HepG2 (cell line): ENCODE data around the gene SH2B2. TPM values are rescaled to one million over a fixed set of nuclear protein-coding genes. Genes with fewer than 3 reads are reported as not detected.
A peak's percentile ranks its signal among the peaks of the same experiment; 100 is the strongest.

Experiments used
- CEBPB ChIP-seq: IDR thresholded peaks from 2 replicates; pipeline ENCODE4 v1.6.1; 2011; ENCODE audit warnings: low read depth, low read length, improper control_type of control experiment, borderline replicate concordance
- GMEB1 ChIP-seq: sonication (generic); formaldehyde crosslinking; IDR thresholded peaks from 2 replicates; pipeline ENCODE4 v1.5.1; 2020; ENCODE audit warnings: missing genetic modification reagents, mild to moderate bottlenecking, borderline replicate concordance
- GTF3A ChIP-seq: sonication (generic); formaldehyde crosslinking; conservative IDR thresholded peaks from 2 replicates; pipeline ENCODE4 v1.4.0; 2020; ENCODE audit warnings: mild to moderate bottlenecking, missing genetic modification reagents
- HNRNPLL ChIP-seq: fragments of 200-400 bp; formaldehyde crosslinking; IDR thresholded peaks from 2 replicates; pipeline ENCODE4 v1.6.1; 2017; ENCODE audit warnings: mild to moderate bottlenecking, low read depth, low read length; ENCODE audit not compliant: poor library complexity, severe bottlenecking
- ISX ChIP-seq: sonication (generic); formaldehyde crosslinking; conservative IDR thresholded peaks from 2 replicates; pipeline ENCODE4 v1.5.0; 2020; ENCODE audit warnings: missing genetic modification reagents
- KMT2A ChIP-seq: sonication (generic); formaldehyde crosslinking; IDR thresholded peaks from 2 replicates; pipeline ENCODE4 v1.4.0; 2020; ENCODE audit warnings: missing genetic modification reagents
- MAX ChIP-seq: IDR thresholded peaks from 2 replicates; pipeline ENCODE4 v1.6.1; 2012; ENCODE audit warnings: inconsistent platforms
- MYPOP ChIP-seq: sonication (generic); formaldehyde crosslinking; IDR thresholded peaks from 2 replicates; pipeline ENCODE4 v1.8.1; 2023; ENCODE audit warnings: mild to moderate bottlenecking, moderate library complexity, missing genetic modification reagents
- PHF21A ChIP-seq: sonication (generic); formaldehyde crosslinking; IDR thresholded peaks from 2 replicates; pipeline ENCODE4 v1.5.0; 2020; ENCODE audit warnings: mild to moderate bottlenecking, missing genetic modification reagents
- PHF8 ChIP-seq: sonication (generic); formaldehyde crosslinking; IDR thresholded peaks from 2 replicates; pipeline ENCODE4 v1.5.0; 2020; ENCODE audit warnings: missing genetic modification reagents
- RFXANK ChIP-seq: IDR thresholded peaks from 2 replicates; pipeline ENCODE4 v1.6.1; 2016
- SRY ChIP-seq: sonication (generic); formaldehyde crosslinking; IDR thresholded peaks from 2 replicates; pipeline ENCODE4 v1.8.0; 2022; ENCODE audit warnings: mild to moderate bottlenecking, missing genetic modification reagents
- YY1 ChIP-seq: IDR thresholded peaks from 2 replicates; pipeline ENCODE4 v1.6.1; 2011; ENCODE audit warnings: low read length, low read depth, moderate library complexity, mild to moderate bottlenecking; ENCODE audit not compliant: insufficient read depth, insufficient replicate concordance
- ZFP62 ChIP-seq: sonication (generic); formaldehyde crosslinking; IDR thresholded peaks from 2 replicates; pipeline ENCODE4 v1.4.0; 2020; ENCODE audit warnings: missing genetic modification reagents
- ZFX ChIP-seq: sonication (generic); formaldehyde crosslinking; IDR thresholded peaks from 2 replicates; pipeline ENCODE4 v1.4.0; 2020; ENCODE audit warnings: mild to moderate bottlenecking, low read depth, missing genetic modification reagents, moderate library complexity
- ZIK1 ChIP-seq: sonication (generic); formaldehyde crosslinking; IDR thresholded peaks from 2 replicates; pipeline ENCODE4 v1.5.0; 2020; ENCODE audit warnings: mild to moderate bottlenecking, low read depth, missing genetic modification reagents, borderline replicate concordance
- ZNF235 ChIP-seq: sonication (generic); formaldehyde crosslinking; IDR thresholded peaks from 2 replicates; pipeline ENCODE4 v1.8.1; 2023; ENCODE audit warnings: mild to moderate bottlenecking, missing genetic modification reagents, borderline replicate concordance
- ZNF34 ChIP-seq: sonication (generic); formaldehyde crosslinking; IDR thresholded peaks from 2 replicates; pipeline ENCODE4 v1.4.0; 2020; ENCODE audit warnings: mild to moderate bottlenecking, missing genetic modification reagents, borderline replicate concordance
- polyA plus RNA-seq, 8 experiments: library from polyadenylated mRNA; depleted of rRNA in 3 of 8; stranded (reverse) in 7 of 8; unstranded in 1 of 8; fragments of >200 nt; fragmentation: Illumina TruSeq in 4 of 8; extraction: Trizol in 4 of 8; gene quantifications; 2 replicates each; pipeline versions ENCODE4 v1.2.1 to v1.2.3, GENCODE V29; 2011 to 2016; ENCODE audit warnings: low read depth in 4 of 8, missing spikeins in 1 of 8, mixed read lengths in 1 of 8; ENCODE audit not compliant: insufficient read depth in 1 of 8
- total RNA-seq, 5 experiments: library from RNA; depleted of rRNA; stranded (reverse); fragments of >200 nt; fragmentation: Illumina TruSeq; extraction: Trizol; gene quantifications; 2 replicates each; pipeline ENCODE4 v1.2.3, GENCODE V29; 2016; ENCODE audit warnings: low read depth in 1 of 5
- TF ChIP-seq, protein P1 (sequence below): sonication (generic); formaldehyde crosslinking; IDR thresholded peaks from 2 replicates; pipeline ENCODE4 v1.4.0; 2020; ENCODE audit warnings: mild to moderate bottlenecking, missing genetic modification reagents
- TF ChIP-seq, protein P2 (sequence below): sonication (generic); formaldehyde crosslinking; IDR thresholded peaks from 2 replicates; pipeline ENCODE4 v1.5.0; 2020; ENCODE audit warnings: missing genetic modification reagents, mild to moderate bottlenecking, borderline replicate concordance
- TF ChIP-seq, protein P3 (sequence below): sonication (generic); formaldehyde crosslinking; IDR thresholded peaks from 2 replicates; pipeline ENCODE4 v1.5.0; 2020; ENCODE audit warnings: mild to moderate bottlenecking, missing genetic modification reagents, borderline replicate concordance

Gene SH2B2
- total and polyA plus RNA-seq, 2 of the 13 experiments (the other 11 are each of a cell fraction or from before 2014, with no cell fraction given): 0.46 to 1.3 TPM

GRCh38 chr7:102287111-102287980, 678 bp downstream of the SH2B2 start (continued):
- 0 out of 2 replicates have a peak, but pooled peaks have one; percentile 27 for TF ChIP-seq SRY (CRISPR knock-in tag)
- no peak for TF ChIP-seq ZNF235 (CRISPR knock-in tag)
- peak; percentile 21; the same call in 1 of the 2 replicates for TF ChIP-seq PHF21A (CRISPR knock-in tag)
- TF ChIP-seq MAX: peak; percentile 18; the same call in 1 of the 2 replicates
- TF ChIP-seq KMT2A (CRISPR knock-in tag): no peak
- 0 out of 2 replicates have a peak, but pooled peaks have one; percentile 53 for TF ChIP-seq MYPOP
- peak; percentile 34; the same call in 1 of the 2 replicates for TF ChIP-seq ZFX (CRISPR knock-in tag)
- peak; percentile 45 for TF ChIP-seq YY1
- TF ChIP-seq HNRNPLL: peak; percentile 81
- TF ChIP-seq RFXANK (CRISPR knock-in tag): no peak
- 0 out of 2 replicates have a peak, but pooled peaks have one; percentile 10 for TF ChIP-seq ZIK1 (CRISPR knock-in tag)
- 0 out of 2 replicates have a peak, but pooled peaks have one; percentile 16 for TF ChIP-seq GMEB1 (CRISPR knock-in tag)
- no peak for TF ChIP-seq ZFP62 (CRISPR knock-in tag)
- no peak for TF ChIP-seq ISX (CRISPR knock-in tag)
- TF ChIP-seq ZNF34 (CRISPR knock-in tag): no peak
- TF ChIP-seq, protein P1, sequence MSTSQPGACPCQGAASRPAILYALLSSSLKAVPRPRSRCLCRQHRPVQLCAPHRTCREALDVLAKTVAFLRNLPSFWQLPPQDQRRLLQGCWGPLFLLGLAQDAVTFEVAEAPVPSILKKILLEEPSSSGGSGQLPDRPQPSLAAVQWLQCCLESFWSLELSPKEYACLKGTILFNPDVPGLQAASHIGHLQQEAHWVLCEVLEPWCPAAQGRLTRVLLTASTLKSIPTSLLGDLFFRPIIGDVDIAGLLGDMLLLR: peak; percentile 21; the same call in 1 of the 2 replicates
- TF ChIP-seq GTF3A (CRISPR knock-in tag): no peak
- TF ChIP-seq, protein P2, sequence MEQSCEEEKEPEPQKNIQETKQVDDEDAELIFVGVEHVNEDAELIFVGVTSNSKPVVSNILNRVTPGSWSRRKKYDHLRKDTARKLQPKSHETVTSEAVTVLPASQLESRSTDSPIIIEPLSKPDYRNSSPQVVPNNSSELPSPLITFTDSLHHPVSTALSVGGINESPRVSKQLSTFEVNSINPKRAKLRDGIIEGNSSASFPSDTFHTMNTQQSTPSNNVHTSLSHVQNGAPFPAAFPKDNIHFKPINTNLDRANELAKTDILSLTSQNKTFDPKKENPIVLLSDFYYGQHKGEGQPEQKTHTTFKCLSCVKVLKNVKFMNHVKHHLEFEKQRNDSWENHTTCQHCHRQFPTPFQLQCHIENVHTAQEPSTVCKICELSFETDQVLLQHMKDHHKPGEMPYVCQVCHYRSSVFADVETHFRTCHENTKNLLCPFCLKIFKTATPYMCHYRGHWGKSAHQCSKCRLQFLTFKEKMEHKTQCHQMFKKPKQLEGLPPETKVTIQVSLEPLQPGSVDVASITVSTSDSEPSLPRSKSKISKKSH: no peak; the same call in 1 of the 2 replicates
- peak; percentile 20; the same call in 1 of the 2 replicates for TF ChIP-seq PHF8 (CRISPR knock-in tag)
- no peak for TF ChIP-seq CEBPB
- TF ChIP-seq, protein P3, sequence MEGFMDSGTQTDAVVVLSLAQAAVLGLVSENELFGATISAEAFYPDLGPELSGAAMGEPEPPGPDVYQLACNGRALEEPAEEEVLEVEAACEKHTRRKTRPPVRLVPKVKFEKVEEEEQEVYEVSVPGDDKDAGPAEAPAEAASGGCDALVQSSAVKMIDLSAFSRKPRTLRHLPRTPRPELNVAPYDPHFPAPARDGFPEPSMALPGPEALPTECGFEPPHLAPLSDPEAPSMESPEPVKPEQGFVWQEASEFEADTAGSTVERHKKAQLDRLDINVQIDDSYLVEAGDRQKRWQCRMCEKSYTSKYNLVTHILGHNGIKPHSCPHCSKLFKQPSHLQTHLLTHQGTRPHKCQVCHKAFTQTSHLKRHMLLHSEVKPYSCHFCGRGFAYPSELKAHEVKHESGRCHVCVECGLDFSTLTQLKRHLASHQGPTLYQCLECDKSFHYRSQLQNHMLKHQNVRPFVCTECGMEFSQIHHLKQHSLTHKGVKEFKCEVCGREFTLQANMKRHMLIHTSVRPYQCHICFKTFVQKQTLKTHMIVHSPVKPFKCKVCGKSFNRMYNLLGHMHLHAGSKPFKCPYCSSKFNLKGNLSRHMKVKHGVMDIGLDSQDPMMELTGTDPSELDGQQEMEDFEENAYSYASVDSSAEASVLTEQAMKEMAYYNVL: 0 out of 2 replicates have a peak, but pooled peaks have one; percentile 18
